GM18909 (cell line): ENCODE data around the gene TF.

Experiments used
- ATAC-seq: cut with Tn5 transposase; IDR thresholded peaks from one replicate; pipeline ENCODE4 v1.9.1; 2021; ENCODE audit warnings: mild to moderate bottlenecking; ENCODE audit not compliant: unreplicated experiment, poor library complexity

The TF gene

GRCh38 chr3:133746712-133747066 is 496 bp downstream of the TF start:
- ATAC-seq: no peak

DNA sequence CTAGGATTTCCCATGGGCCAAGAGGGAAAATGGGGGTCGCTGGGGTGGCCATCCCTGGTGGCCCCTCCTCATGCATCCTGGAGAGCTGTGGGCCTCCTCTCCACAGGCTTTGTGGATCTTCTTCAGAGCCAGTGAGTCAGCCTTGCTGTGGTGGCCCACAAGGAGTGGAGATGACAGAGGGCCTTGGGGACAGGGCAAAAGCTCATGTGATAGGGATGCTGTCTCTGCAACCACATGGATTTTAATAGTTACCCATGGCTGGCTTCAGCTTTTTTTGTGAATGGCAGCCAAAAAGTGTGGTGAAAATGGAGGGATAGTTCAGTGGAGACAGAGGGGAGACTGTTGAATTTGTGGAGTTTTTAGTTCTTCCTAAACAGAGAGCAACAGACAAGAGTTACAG is 1.2 kb downstream of the TF start:
- no peak for ATAC-seq

GRCh38 chr3:133747907-133748639 is 1.9 kb downstream of the TF start:
- ATAC-seq: no peak

DNA sequence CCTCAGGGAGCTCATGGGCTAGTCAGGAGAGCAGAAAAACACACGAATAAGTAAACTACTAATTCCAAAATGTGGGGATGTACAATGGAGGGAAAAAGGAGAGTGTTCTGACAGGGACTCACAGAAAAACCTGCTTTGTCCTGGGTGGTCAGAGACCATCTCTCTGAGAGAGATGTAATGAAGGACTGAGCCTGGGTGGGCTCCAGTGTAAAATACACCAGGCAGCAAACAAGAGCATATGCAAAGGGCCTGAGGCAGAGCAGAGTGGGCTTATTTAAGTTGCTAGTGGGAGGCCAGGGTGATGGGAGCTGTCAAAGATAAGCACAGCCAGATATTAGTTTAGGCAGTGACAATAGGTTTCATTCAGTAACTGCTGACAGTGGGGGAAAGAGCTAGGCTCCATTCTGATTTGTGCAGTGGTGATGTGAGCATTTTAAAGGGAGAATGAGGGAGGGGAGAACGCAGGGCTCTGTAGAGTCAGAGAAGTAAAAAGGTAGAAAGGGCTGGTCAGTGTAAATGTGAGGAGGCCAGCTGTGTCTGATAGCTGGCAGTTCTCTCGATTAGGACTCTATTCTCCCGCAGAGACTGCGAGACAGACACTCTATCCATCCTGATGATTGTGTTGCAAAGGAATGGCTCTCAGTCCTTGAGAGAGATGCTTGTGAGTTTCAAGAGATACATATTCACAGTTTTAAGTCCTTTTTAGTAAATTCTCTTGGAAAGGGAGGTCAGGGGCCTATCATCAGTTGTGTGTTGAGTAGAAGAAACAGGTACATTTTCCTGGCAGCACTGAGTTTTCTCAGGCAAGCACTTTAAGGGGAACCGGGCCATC is 3.5 kb downstream of the TF start:
- ATAC-seq: no peak

DNA sequence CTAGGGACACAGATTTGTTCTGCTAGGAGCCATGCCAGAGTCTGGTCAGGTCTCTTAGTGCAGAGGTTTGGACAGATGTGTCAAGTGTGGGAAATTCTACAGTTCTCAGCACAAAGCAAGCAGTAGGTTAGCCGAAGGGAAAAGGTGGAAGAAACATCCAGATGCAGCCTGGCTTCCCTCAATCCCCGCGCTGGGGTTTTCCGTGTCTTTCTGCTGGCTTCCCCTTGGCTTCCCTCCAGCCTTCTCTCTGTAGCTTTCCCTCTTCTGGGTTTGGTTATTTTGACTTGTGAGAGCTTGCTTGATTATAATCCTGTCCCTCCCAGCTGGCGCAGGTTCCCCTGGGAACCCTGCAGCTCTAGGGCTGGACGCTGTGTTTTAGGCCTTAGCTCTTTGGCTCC is 4.1 kb downstream of the TF start:
- ATAC-seq: no peak

DNA sequence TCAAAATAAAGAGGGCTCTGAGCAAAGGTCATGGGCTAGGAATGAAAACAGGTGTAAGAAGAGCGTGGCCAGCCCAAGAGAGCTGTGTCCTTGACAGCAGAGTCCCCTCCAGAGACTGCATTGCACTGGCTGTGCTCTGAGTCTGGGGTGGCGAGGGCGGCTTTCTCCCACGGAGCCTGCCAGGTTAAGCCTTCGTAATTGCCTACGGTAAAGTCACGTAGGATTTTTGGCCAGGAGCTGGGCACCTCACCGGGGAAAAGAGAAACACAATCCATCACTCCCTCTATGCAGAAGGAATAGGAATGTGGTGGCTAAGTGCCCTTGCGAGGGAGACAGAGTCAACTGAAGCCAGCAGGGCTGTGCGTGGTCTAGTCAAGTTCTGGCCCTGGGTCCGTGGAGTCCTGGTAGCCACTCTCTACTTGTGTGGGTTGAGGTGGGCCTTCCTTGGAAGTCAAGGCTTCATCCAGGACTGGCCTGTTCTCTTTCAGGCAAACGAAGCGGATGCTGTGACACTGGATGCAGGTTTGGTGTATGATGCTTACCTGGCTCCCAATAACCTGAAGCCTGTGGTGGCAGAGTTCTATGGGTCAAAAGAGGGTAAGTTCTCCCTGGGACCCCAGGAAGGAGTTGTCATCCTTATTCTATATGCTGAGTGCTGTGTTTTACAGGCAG is 7.0 kb downstream of the TF start:
- no peak for ATAC-seq

DNA sequence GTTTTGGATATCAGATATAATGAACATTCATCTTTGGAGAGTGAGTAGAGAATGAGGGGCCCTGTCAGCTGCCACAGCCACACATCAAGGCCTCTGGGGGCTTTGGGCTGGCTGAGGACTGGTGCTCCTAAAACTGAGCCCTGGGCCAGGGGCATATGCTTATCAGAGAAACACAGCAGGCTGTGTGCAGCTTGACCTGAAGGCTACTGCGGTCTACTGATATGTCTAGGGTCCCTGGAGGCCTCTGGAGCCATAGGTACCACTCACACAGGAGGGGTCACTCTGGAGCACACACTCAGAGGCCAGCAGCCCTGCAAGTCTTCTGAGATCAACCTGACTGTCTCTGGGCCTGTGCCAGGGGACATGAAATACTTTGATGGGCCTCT is 7.6 kb downstream of the TF start:
- no peak for ATAC-seq

GRCh38 chr3:133754455-133754854 is 8.3 kb downstream of the TF start:
- ATAC-seq: no peak

GRCh38 chr3:133754973-133755828 is 9.0 kb downstream of the TF start:
- no peak for ATAC-seq

GRCh38 chr3:133756716-133757694 is 10.8 kb downstream of the TF start:
- no peak for ATAC-seq

DNA sequence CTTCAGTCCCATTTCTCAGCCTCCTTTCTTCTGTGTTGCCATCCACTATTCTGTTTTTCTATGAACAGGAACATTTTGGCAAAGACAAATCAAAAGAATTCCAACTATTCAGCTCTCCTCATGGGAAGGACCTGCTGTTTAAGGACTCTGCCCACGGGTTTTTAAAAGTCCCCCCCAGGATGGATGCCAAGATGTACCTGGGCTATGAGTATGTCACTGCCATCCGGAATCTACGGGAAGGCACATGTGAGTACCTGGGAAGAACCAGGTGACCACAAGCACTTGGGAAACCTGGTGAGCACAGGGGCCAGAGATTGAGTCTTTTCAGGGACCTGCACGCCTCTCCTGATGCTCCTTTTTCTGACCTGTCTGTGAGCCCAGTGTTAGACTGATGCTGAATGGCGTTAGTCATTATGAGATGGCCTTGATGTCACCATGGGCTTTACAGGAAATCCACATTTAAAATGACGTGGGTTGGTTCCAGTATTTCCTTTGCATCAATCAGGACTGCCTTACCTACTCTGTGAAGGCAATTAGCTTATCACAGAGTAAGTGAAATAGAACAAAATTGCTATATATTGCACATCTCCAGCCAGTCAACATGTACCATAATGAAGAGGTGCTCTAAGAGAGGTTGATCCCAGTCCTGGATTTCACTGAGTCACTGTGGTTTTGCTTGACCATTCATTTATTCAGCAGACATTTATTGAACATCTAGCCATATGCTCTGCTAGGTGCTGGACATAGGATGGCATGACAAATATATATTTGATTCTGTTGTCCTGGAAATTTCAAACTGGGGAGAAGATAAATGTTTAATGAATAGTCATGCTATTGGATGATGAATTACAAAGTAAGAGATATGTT is 11.7 kb downstream of the TF start:
- ATAC-seq: no peak

GRCh38 chr3:133758568-133758928 is 12.4 kb downstream of the TF start:
- ATAC-seq: no peak

DNA sequence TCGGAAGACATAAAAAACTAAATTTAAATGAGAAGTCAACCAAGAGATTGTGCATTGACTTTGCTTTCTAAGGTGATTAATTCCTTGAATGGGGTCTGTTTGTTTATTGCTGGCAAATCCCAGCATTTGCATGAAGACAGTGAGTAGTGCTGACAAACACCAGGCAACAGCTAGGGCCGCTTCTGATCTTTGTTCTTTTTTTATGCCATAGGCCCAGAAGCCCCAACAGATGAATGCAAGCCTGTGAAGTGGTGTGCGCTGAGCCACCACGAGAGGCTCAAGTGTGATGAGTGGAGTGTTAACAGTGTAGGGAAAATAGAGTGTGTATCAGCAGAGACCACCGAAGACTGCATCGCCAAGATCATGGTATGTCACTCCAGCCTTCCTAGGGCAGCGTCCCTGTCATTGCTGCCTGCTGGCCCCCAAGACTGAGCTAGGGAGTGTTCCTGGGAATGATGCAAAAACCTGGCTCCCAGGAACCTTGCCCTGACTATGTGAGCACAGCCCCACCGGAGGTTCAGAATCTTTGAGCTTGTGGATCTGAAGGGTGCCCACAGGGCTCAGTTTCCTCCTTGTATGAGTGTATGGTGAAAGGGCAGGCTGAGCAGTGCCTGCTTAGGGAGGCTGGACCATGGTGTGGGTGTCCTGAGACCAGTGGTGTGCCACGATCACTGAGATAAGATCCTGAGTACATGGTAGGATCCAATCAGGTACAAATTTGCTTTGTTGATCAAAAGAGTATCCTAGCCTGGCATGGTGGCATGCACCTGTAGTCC is 13.0 kb downstream of the TF start:
- ATAC-seq: no peak

DNA sequence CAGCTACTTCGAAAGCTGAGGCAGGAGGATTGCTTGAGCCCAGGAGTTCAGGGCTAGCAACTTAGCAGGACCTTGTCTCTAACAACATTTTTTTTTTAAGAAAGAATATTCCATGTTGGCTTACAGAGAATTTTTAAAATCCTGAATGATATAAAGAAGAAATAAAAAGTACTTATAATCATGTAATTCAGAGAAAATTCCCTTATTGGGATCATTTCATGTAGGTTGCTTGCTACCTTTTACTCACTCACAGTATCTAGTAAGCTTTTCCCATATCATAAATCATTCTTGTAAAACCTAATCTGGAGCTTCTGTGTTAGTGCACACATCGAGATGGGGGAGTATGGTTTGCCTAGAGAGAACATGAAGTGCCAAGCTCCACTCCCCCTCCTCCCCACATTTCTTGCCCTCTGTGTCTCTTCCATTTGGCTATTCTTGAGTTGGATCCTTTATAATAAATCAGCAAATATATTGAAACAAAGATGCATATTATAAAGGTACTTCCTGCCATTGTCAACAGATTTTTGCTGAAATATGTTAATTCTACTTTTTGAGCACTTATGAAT is 13.6 kb downstream of the TF start:
- no peak for ATAC-seq

GRCh38 chr3:133760916-133761315 is 14.7 kb downstream of the TF start:
- no peak for ATAC-seq

- ATAC-seq: no peak
These were observed 15.7 kb downstream of the TF start for GRCh38 chr3:133761605-133762484.
